Measurements from ENCODE around the gene PRKN.

GRCh38 chr6:162217811-162218493 lies 509.6 kb downstream of the PRKN start:
- TF ChIP-seq CTCF (conservative IDR thresholded peaks at IDR 0.05) = no peak
- TF ChIP-seq ZFX (IDR thresholded peaks at IDR 0.05) = no peak

Data from C4-2B (cell line).